ENCODE results near the gene NTRK3.

Gene NTRK3

DNA sequence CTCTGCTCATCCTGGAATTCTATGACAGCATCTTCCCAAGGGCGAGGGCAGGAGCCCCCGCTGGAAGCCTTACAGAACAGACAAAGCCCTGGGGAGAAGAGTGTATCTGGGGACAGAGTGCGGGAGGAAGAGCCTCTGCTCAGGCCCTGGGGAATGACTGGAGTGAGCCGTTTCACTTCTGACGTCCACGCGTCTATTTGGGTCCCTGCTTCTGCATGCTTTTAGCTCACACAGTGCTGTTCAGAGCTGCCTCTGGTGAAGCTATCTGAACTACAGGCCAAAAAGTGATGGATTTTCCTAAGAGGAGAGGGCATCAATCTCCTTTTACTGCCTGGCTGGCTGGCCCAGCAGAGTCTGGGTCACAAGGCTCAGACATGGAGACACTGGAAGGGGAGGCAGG lies 311.8 kb downstream of the NTRK3 start:
- DNase-seq (ENCODE audit: low read depth, low spot score) = no peak

DNA sequence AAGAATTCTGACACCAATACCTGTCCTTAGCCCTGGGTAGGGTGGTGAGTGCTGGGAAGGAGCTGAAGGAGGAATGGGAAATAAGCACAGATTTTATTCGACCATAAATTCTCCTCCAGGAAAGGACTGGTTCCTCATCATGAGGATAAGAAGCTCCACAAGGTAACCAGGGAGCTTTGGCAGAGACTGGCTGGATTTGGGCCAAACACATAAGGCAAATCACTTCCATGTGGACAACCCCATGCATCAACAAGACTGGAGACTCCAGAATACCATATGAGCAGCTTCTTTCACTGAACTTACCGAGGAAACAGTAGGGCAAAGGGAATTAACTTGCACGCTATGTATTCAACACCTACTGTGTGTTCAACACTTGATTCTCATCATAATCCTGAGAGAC lies 312.5 kb downstream of the NTRK3 start:
- no peak for DNase-seq (ENCODE audit: low read depth, low spot score)

DNA sequence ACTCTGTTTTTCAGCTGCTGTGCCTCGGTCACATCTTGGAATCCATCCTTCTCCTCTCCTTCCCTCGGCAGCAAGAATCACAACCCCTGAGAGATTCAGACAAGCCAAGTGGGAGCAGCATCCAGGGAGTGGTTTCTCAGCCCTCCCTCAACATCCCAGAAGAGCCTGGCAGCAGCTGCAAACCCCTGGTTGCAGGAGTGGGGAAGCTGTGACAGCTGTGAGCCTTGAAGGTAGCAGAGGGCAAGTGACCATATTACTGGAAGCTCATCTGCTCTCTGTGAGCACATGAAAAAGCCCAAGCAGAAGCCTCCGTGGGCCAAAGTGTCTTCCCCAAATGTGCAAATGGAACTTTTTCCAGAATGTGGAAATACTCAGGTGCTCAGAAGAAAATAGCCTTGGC lies 312.9 kb downstream of the NTRK3 start:
- DNase-seq (ENCODE audit: low read depth, low spot score) = no peak

DNA sequence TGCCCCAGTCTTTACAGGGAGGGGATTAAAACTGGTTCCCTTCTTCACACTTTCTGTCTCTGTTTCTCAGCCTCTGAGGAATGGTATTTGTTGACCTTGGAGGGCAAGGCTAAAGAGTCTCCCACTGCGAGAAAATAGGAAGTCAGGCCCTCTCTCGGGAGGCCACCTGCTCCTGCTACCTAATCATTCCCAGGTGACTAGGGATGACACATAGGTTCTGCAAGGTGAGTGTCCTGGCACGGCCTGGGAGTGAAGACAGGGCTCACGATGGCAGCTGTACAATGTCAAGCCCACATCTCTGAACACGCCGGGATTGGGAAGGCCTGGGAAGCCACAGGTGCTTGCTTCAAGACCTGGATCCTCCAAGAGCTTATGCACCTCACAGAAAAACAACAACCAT lies 314.2 kb downstream of the NTRK3 start:
- DNase-seq (ENCODE audit: low read depth, low spot score) = no peak

DNA sequence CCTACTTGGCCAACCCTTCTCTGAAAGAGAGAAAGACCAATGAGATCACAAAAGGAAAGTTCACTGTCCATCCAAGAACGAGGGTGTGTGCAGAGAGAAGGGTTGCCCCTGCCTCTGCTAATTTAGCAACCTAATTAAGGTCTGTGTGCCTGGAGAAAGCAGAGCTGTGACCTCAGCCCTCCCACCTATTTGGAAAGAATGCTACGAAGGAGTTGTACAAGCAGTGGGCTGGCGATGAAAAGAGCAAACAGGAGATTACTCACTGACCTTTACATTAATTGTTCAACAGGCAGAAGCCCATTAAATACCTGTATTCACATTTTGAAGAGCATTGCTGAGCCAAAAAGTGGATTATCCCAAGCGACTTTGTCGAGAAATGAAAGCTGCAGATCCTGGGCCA lies 314.9 kb downstream of the NTRK3 start:
- DNase-seq (ENCODE audit: low read depth, low spot score) = no peak

DNA sequence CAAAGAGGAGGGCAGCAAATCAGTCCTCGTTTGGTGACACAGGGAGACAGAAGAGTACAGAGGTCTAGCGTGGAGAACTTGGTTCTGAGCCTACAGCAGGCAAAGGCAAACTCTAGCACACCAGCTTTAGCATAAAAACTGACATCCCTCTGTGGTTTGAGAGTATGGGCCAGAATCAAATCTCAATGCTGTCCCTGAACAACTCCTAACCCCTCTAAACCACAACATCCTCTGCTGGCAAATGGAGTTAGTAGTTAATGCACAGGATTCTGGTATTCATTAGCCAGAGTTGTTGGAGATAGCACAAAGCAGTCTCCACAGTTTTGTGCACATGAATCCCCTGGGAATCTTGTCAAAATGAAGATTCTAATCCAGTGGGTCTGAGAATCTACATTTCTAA lies 315.8 kb downstream of the NTRK3 start:
- DNase-seq (ENCODE audit: low read depth, low spot score) = no peak

DNA sequence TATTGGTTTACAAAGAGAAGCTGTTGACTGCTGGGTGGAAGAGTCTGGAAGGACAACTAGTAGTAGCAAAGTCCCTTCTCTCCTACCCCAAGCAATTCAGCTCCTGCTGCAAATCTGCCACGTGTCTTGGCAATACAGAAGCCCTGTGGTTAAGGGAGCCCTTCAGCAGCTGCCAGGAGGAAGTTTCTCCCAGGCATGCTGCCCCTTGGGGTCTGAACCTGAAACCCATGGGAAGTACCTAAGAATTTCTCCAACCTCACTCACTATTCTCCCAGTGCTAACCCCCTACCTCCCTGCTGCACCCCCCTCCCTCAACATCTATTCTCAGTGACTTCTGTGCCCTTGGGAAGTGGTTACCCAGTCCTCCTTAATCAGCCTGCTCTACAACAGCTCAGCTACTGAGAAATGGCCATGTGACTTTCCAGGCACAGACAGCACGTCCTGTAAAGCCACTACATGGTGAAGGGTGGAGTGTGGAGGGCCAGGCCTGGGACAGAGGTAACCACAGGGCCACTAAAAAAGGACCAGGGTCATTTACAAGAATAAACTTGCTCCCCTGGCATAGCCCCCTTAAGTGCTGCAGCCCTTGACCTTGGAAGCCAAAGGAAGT lies 316.6 kb downstream of the NTRK3 start:
- DNase-seq (ENCODE audit: low read depth, low spot score) = no peak

DNA sequence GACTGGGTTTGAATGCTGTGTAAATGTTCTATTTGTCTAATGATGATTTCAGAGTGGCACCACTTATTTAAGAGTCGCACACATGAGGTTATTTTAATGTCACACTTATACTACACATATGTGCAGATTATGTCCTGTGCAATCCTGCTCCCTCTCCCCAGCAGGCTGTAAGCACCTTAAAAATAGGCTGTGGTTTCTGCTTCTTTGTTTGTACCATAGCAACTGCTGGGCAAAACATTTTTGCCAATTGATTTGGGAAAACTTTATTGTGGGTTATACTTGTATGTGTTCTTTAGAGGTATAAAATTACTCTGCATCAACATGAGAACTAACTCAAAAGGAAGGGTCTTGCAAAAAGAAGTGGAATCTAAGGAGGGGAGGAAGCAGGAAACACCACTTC lies 318.5 kb downstream of the NTRK3 start:
- no peak for DNase-seq (ENCODE audit: low read depth, low spot score)

DNA sequence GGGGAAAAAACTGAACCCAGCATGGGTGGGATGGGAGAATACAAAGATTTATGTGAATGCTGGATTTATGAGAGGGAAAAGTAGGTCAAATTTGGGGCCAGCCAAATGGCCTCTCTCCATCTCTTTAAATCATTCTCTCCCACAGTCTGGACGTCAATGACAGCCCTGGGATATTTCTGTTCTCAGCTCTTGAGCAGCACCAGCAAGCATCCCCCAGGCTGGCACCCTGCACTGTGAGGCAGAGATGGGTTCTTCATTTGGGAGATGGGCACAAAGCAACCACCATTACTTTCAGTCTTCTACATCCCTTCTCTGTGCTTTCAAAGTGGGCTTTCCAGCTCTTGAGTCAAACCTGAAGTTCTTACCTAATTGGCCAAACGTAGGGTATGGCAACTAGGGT lies 321.0 kb downstream of the NTRK3 start:
- no peak for DNase-seq (ENCODE audit: low read depth, low spot score)

DNA sequence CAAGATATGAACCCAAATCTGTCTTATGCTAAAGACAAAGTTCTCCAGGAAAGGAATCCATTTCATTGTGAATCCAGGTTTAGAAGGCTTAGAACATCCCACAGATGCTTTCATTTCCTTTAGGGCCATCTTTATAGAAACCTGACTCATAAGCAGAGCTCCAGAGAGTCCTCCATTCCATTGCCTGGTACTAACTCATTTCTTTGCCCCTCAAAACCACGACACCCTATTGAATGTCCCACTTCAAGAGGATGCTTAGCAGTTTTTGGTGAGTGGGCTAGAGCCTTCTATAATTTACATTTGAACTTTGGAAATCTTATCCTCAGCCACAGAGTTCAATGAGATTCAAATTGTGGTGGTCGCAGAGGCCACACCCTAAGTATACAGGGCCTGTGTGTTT lies 325.0 kb downstream of the NTRK3 start:
- no peak for DNase-seq (ENCODE audit: low read depth, low spot score)

DNA sequence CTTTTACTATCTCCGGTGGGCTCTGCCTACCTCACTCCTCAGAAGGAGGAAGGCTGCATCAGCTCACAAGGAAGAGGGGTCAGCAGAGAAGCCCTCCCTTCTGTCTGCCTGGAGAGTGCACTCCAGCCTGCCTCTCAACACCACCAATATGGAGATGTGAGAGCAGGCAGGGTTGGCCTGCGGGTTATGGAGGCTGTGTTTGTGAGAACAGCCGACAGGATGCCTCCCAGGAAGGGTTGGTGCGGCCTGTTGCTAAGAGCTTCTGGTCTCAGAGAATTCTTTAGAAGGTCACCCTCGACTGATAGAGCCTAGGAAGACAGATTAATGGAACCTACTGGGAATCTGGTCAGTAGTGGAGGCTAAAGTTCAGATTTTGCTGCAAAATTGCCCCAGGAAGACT lies 326.1 kb downstream of the NTRK3 start:
- DNase-seq (ENCODE audit: low read depth, low spot score) = no peak

DNA sequence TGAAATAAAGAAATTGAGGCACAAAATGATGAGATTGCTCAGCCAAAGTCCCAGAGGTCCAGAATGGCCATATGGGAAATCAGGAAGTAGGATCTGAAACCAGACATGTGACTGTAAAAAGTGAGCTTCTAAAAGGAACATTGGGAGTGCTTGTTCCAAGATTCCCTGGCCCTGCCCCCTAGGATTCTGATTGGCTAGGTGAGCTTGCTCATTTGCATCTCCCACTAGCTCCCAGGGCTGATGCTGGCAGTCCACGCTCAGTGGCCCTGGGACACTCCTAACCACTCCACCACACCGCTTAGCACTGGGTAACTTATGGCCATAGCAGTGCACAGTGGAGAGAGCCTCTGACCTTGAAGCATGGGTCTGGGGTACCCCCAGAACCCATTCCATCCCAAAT lies 326.7 kb downstream of the NTRK3 start:
- DNase-seq (ENCODE audit: low read depth, low spot score) = no peak

DNA sequence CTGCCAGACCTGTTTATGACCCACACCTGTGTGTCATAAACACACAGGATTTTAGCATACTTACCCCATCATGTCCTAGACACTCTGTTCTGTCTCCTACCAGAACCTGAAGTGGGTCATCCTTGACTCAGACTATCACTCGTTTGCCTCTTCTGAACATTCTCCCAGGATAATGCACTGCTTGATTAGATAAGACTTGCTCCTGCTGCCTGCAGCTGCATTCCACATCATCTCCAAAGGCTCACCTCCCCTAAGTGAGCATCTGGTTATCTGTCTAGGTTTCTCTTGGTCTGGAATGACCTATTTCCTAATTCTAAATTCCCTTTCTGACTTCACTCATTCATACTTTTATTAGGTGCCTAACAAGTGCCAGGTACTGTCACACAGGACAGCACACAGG lies 332.1 kb downstream of the NTRK3 start:
- no peak for DNase-seq (ENCODE audit: low read depth, low spot score)

DNA sequence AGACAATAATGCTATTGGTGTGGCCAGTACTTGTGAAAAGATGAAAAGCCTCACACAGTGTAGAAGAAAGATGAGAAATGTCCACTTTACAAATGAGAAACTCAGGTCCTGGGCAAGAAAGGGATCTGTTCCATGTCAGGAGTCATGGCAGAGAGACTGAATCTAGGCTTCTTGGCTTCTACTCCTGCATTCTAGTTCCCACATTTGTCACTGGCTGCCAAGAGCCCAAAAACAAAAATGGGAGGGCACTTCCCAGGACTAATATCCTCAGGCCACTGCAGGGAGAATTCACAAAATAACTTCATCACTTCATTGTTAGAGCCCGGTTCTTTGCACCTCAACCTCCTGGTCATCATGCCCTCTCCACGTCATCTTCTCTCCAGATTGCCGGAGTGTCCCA lies 337.5 kb downstream of the NTRK3 start:
- DNase-seq (ENCODE audit: low read depth, low spot score) = no peak

DNA sequence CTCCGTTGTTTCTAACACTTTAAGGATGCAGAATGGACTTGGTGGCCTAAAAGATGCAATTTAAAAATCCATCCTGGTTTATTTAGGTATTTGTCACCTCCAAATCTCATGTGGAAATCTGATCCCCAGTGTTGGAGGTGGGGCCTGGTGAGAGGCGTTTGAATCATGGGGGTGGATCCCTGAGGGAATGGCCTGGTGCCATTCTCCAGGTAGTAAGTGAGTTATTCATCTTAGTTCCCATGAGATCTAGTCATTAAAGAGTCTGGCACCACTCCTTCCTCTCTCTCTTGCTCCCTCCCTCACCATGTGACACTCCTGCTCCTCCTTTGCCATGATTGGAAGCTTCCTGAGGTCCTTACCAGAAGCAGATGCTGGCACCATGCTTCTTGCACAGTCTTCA lies 339.1 kb downstream of the NTRK3 start:
- no peak for DNase-seq (ENCODE audit: low read depth, low spot score)

DNA sequence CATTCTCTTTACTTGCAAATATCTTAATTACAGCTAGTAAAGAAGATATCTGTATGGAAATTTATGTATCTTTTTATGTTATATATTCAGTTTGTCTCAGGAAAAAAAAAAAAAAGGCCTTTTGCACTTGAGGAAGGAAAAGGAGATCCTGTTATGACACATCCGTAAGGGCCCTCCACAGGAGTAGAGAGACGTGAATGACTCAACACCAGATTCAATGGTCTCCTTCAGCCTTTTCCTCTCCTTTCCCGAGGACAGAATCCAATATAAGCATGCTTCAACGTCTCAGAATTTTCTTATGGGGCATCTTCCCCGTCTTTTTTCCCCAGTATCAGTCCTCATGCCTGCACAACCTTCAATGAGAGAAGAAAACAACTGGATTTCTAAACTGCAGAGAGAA lies 340.3 kb downstream of the NTRK3 start:
- DNase-seq (ENCODE audit: low read depth, low spot score) = no peak

DNA sequence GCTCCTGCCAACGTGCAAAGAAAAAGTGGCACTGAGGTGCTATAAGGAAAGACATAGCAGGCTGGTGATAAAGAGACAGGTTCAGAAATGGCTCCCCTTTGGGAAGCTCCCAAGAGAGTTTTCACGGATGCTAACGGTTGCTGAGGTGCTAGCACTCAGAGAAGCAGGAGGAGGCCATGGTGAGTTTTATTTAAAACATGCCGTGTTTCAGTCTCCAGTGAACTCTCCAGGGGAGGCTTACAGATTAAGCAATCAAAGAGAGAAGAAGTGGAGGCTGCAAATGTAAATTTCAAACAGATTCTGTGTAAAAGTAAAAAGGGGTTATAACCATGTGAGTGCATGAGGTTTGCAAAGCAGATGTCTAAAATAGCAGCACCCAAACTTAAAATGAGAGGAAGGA lies 346.2 kb downstream of the NTRK3 start:
- no peak for DNase-seq (ENCODE audit: low read depth, low spot score)

DNA sequence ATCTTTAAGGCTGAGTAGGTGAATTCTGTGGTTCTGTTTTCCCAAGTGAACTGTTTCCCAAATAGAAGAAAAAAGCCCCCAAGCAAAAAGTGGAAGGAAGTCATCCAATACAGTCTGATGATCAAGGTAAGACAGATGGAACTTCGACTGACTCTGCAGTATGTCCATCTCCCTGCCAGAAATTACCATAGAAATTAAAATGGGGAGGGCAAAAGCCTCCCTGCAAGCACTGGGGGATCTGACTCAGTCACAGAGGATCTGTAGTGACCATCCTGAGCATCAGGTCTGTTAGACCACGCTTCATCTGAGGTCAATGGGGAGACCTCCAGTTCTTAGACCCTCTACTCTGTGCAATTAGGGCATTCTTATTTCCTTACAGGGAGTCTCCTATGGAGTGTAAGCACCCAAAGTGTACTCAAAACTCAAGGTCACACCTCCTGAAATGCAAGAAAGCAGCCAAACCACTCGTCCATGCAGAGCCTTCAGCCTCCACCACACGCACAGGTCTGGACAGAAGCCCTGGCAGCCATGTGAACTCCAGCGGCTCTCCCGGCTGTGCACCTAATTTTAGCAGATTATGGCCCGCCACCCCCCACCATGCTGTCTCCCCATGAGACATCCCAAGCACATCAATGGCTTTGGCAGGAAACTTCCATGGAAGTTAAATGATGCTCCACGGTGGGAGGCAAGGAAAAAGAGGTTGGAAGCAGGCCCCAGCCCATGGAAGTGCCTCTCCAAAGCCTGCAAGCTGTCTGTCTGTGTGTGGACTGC lies 348.7 kb downstream of the NTRK3 start:
- no peak for DNase-seq (ENCODE audit: low read depth, low spot score)

DNA sequence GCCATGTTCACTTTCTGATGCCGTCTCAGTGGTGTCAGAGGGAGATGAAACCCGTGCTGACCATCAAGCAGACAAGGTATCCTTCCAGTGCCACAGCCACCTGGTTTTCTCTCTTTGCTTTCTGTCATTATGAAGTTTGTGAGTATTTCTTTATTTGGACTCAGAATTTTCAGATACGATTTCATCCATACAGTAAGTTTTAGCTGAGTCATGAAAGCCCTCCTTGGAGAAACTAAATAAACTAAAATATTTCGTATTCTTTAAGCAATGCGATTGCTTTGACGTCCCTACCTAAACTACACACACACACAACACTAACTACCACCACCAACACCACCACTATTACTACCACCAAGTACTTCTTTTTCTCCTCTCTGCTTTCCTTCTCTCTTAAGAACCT lies 350.1 kb downstream of the NTRK3 start:
- DNase-seq (ENCODE audit: low read depth, low spot score) = no peak

DNA sequence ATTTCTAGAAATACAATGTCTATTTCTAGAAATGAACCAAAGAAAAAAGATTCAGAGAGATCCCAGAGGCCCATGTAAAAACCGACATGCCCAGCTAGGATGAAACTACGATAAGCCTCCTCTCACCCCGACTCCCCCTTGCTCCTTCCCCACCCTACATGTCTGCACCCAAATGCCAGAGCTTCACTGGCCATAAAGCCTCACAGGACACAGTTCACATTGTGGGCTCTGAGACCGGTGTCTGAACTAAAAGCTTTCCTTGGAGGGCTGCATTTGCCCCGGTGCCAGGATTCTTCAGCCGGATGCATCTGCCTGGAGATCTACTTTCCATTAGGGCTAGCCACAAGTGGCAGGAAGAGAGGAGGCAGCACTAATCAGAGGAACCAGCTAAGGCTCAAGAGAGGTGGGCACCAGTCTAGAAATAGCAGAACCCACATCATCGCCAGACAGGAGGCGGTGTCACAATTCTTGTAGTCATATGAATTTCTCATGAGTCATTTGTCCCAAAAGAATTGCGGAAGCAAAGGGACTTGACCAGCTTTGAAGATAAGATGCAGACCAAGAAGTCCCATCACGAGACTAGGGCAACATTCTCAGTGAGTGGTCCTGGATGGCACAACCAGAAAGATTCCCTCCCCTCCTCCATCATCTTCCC lies 353.6 kb downstream of the NTRK3 start:
- DNase-seq (ENCODE audit: low read depth, low spot score) = no peak

DNA sequence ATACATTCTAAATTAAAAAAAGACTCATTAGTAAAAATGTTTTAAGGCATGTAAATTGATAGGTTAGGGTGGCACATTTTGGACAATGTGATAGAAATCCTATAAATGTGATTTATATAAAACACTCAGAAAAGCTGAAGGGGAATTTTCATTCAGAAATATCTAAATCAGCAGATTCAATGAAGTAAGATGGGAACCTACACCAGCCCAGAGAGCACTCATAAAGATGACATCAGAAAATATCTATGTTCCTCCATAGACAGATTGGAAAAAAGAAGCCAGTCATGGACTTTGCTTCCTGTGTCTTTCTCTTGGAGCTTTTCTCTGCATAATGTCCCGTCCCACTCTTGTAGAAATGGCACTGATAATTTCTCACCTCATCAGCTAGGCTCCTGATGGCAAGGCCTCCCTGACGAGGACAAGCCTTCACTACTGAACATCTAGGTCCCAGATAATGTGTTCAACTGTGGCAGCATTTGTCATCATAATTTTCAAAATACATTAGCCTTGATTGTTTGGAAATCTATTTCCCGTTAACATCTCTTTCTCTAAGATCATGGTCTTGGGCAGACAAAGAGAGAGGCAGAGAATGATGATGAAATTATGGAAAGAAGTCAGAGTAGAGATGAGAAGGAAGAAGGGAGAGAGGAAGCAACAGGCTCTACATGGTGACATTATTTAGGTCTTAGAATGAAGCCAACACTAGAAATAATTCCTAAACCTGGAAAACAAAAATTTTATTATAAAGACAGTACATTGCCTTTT lies 354.4 kb downstream of the NTRK3 start:
- no peak for DNase-seq (ENCODE audit: low read depth, low spot score)

DNA sequence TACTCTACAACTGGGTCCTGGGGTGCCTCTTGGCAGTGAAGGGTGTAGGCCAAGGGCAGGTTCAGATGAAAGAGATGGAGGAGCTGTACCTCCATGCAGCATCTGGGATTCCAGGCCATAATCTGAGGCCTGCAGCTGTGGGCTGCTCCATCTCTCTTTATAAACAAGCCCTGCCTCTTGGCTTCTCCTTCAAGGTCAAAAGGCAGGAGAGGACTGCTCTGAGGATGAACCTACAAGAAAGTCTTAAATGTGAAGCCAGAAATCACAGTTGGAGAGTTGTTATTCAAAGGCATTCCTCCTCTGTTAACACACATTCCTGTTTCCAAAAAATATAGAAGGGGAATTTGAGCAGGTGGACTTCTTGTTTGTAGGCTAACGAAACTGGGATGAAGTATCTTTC lies 355.5 kb downstream of the NTRK3 start:
- no peak for DNase-seq (ENCODE audit: low read depth, low spot score)

DNA sequence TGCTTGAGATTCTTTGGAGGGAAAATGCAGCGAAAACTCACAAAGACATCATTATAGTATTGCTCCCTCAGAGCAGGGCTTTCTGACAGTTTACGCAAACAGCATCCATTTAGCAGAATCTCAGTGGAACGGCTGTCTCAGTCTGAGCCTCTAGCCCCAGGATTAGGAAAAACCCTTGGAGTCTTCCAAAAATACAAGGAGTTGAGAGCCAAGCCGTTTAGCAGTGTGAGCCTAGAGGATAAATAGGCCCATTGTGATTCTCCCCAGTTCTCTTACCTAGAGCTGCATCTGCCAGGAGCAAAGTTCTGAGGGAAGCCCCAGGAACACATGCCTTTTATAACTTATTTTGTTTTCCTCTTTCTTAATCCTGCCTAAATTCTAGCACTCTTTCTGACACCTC lies 359.6 kb downstream of the NTRK3 start:
- no peak for DNase-seq (ENCODE audit: low read depth, low spot score)

Measured in iPS DF 19.7 (cell line).